Measurements from ENCODE around the gene TAB2.

The TAB2 gene

GRCh38 chr6:149379977-149380376 is 62.5 kb downstream of the TAB2 start:
- no peak for FAIRE-seq

GRCh38 chr6:149380523-149380922 is 63.0 kb downstream of the TAB2 start:
- FAIRE-seq: no peak

- no peak for FAIRE-seq
These were observed 65.9 kb downstream of the TAB2 start for GRCh38 chr6:149383371-149383770.

- no peak for FAIRE-seq
These were observed 67.0 kb downstream of the TAB2 start for GRCh38 chr6:149384464-149384863.

- no peak for FAIRE-seq
These were observed 68.6 kb downstream of the TAB2 start for GRCh38 chr6:149385998-149386646.

GRCh38 chr6:149387779-149388512 is 70.4 kb downstream of the TAB2 start:
- no peak for FAIRE-seq

- FAIRE-seq: no peak
These were observed 72.2 kb downstream of the TAB2 start for GRCh38 chr6:149389509-149390297.

- no peak for FAIRE-seq
These were observed 74.6 kb downstream of the TAB2 start for GRCh38 chr6:149392093-149392492.

GRCh38 chr6:149392535-149392934 is 75.0 kb downstream of the TAB2 start:
- FAIRE-seq: no peak

- FAIRE-seq: no peak
These were observed 75.6 kb downstream of the TAB2 start for GRCh38 chr6:149393002-149393679.

GRCh38 chr6:149395185-149395584 is 77.7 kb downstream of the TAB2 start:
- no peak for FAIRE-seq

- FAIRE-seq: no peak
These were observed 79.9 kb downstream of the TAB2 start for GRCh38 chr6:149397384-149397783.

- FAIRE-seq: no peak
These were observed 82.5 kb downstream of the TAB2 start, which contains the start of gene SUMO4 for GRCh38 chr6:149400050-149400449. SUMO4 (plus strand) TSS chr6:149400262; CDS start chr6:149400392, 130 bp downstream.

GRCh38 chr6:149403534-149403933 is 86.0 kb downstream of the TAB2 start:
- no peak for FAIRE-seq

GRCh38 chr6:149405823-149406765 is 88.6 kb downstream of the TAB2 start:
- no peak for FAIRE-seq

- FAIRE-seq: no peak
These were observed 92.1 kb downstream of the TAB2 start for GRCh38 chr6:149409617-149410016.

GRCh38 chr6:149410557-149410956 is 93.0 kb downstream of the TAB2 start:
- no peak for FAIRE-seq

- no peak for FAIRE-seq
These were observed 96.5 kb downstream of the TAB2 start for GRCh38 chr6:149414009-149414408.

GRCh38 chr6:149414821-149415220 is 97.3 kb downstream of the TAB2 start:
- no peak for FAIRE-seq

GRCh38 chr6:149419696-149420404 is 102.3 kb downstream of the TAB2 start:
- FAIRE-seq: no peak

GRCh38 chr6:149421132-149421531 is 103.6 kb downstream of the TAB2 start:
- FAIRE-seq: no peak

Data from TTC549 (cell line).